Type B pancreatic cell (in vitro differentiated cells): ENCODE results near the gene ILDR1. TPM values are rescaled to one million over a fixed set of nuclear protein-coding genes. Genes with fewer than 3 reads are reported as not detected.

Experiments used
- DNase-seq: peaks from one replicate; pipeline ENCODE4 v3.0.0; 2021; ENCODE audit warnings: mixed read lengths; ENCODE audit not compliant: unreplicated experiment; ENCODE audit errors: extremely low spot score
- H3K27ac Mint-ChIP-seq: 2 replicates; pipeline ENCODE4 v1.8.0; 2021; ENCODE audit warnings: mild to moderate bottlenecking, mixed read lengths
- H3K27me3 Mint-ChIP-seq: 2 replicates; pipeline ENCODE4 v1.8.0; 2021; ENCODE audit warnings: mixed read lengths
- H3K36me3 Mint-ChIP-seq: 2 replicates; pipeline ENCODE4 v1.8.0; 2021; ENCODE audit warnings: mixed read lengths
- H3K4me1 Mint-ChIP-seq: one replicate; pipeline ENCODE4 v1.8.0; 2021; ENCODE audit warnings: mixed read lengths; ENCODE audit not compliant: unreplicated experiment
- H3K4me3 Mint-ChIP-seq: 2 replicates; pipeline ENCODE4 v1.8.0; 2021; ENCODE audit warnings: mild to moderate bottlenecking, mixed read lengths
- H3K9me3 Mint-ChIP-seq: 2 replicates; pipeline ENCODE4 v1.8.0; 2021; ENCODE audit warnings: mixed read lengths
- total RNA-seq: library from RNA; stranded (reverse); gene quantifications from 2 replicates; pipeline ENCODE4 v1.2.1, GENCODE V29; 2021; ENCODE audit warnings: low replicate concordance
- TF ChIP-seq, protein P1 (sequence below): fragments of 200-600 bp; sonication (generic); conservative IDR thresholded peaks from 2 replicates; pipeline ENCODE4 v1.5.0; 2021; ENCODE audit warnings: antibody characterized with exemption, mild to moderate bottlenecking

ILDR1 gene
- total RNA-seq, 1 donor from 2014 or later = 2.6 TPM

DNA sequence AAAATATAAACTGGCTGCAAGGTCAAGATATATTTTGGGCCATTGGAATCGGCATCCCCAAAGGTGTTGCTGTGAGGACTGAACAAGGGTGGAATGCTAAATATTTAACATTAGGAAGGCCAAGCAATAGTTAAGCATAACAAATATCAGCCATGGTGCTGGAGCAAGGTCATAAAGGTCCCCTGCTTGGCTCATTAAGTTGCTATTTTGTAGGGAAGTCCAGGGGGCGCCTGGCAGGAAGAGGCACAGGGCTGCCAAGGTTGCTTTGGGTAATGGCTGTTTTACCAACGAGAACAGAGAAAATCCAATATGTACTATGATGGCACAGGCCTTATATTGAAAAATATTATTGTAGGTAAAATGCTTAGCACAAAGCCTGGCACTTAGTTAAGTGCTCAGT, 65.7 kb downstream of the ILDR1 start:
- TF ChIP-seq, protein P1, sequence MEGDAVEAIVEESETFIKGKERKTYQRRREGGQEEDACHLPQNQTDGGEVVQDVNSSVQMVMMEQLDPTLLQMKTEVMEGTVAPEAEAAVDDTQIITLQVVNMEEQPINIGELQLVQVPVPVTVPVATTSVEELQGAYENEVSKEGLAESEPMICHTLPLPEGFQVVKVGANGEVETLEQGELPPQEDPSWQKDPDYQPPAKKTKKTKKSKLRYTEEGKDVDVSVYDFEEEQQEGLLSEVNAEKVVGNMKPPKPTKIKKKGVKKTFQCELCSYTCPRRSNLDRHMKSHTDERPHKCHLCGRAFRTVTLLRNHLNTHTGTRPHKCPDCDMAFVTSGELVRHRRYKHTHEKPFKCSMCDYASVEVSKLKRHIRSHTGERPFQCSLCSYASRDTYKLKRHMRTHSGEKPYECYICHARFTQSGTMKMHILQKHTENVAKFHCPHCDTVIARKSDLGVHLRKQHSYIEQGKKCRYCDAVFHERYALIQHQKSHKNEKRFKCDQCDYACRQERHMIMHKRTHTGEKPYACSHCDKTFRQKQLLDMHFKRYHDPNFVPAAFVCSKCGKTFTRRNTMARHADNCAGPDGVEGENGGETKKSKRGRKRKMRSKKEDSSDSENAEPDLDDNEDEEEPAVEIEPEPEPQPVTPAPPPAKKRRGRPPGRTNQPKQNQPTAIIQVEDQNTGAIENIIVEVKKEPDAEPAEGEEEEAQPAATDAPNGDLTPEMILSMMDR = no peak
- DNase-seq = no peak
- H3K36me3 Mint-ChIP-seq = no peaks in the 10 kb centered on the region
- no peak overlapping the region for H3K4me3 Mint-ChIP-seq
- no peaks in the 10 kb centered on the region for H3K4me1 Mint-ChIP-seq
- H3K27ac Mint-ChIP-seq = no peak overlapping the region
- no peaks in the 10 kb centered on the region for H3K27me3 Mint-ChIP-seq
- H3K9me3 Mint-ChIP-seq = peaks cover 3% of the 10 kb centered on the region

GRCh38 chr3:121951291-121951919, 70.6 kb downstream of the ILDR1 start:
- Mint-ChIP-seq H3K9me3 (peaks cover 3% of the 10 kb centered on the region), H3K4me3 (no peak overlapping the region), H3K27me3 (no peaks in the 10 kb centered on the region), H3K36me3 (no peaks in the 10 kb centered on the region), H3K4me1 (no peaks in the 10 kb centered on the region), H3K27ac (no peak overlapping the region)
- TF ChIP-seq, protein P1 = no peak
- no peak for DNase-seq

DNA sequence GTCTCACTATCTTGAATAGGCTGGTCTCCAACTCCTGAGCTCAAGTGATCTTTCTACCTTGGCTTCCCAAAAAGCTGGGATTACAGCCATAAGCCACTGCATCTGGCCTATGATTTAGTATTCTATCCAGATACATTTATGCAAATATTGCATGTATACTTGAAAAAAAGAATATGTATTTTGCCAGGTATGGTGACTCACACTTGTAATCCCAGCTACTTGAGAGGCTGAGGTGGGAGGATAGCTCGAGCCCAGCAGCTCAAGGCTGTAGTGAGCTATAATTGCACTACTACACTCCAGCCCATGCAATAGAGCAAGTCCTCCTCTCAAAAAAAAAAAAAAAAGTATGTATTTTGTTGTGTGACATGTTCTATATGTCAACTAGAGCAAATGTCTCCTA, 73.4 kb downstream of the ILDR1 start:
- Mint-ChIP-seq H3K9me3 (peaks cover 3% of the 10 kb centered on the region), H3K27me3 (no peaks in the 10 kb centered on the region), H3K4me3 (no peak overlapping the region), H3K4me1 (no peaks in the 10 kb centered on the region), H3K36me3 (no peaks in the 10 kb centered on the region), H3K27ac (no peak overlapping the region)
- TF ChIP-seq, protein P1 = no peak
- DNase-seq = no peak

GRCh38 chr3:121943431-121943830, 78.6 kb downstream of the ILDR1 start:
- peaks cover 3% of the 10 kb centered on the region for H3K4me1 Mint-ChIP-seq
- H3K27me3 Mint-ChIP-seq = no peaks in the 10 kb centered on the region
- peak overlapping the region; percentile 18 for H3K4me3 Mint-ChIP-seq
- DNase-seq = no peak
- H3K36me3 Mint-ChIP-seq = peaks cover 10% of the 10 kb centered on the region
- TF ChIP-seq, protein P1 = no peak
- H3K9me3 Mint-ChIP-seq = no peaks in the 10 kb centered on the region
- H3K27ac Mint-ChIP-seq = peak overlapping the region; percentile 83

DNA sequence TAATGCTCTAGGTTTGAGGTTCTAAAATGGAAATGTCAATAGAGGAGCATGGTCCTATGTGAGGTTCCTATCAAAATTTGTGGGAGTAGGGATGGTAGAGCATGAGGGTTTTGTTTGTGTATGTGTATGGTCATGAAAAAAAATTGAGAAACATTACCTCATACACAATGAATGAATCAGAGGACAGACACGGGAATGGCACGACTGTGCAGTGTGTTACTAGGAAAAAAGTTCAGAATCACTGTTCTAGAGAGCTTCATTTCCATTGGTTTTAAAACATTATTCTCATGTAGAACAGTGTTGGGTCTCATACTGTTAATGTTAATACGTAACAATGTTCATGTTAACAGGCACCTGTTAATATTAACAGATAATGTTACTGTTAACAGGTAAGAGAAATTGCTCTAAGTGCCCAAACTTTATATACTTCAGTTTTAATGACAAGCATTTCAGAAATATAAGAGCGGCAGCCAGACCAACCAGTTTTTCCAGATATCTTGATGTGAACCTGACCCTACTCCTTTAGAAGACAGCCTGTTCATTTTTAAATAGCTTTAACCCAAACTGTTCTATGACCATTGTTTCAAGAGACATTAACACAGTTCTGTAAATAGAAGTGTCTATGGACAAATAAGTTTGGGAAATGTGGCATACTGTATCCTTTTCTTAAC, 79.8 kb downstream of the ILDR1 start:
- no peaks in the 10 kb centered on the region for H3K9me3 Mint-ChIP-seq
- DNase-seq = no peak
- H3K4me3 Mint-ChIP-seq = peak overlapping the region; percentile 20
- peaks cover 10% of the 10 kb centered on the region for H3K36me3 Mint-ChIP-seq
- no peaks in the 10 kb centered on the region for H3K27me3 Mint-ChIP-seq
- peaks cover 3% of the 10 kb centered on the region for H3K4me1 Mint-ChIP-seq
- peak overlapping the region; percentile 83 for H3K27ac Mint-ChIP-seq
- TF ChIP-seq, protein P1 = no peak
